WERI-Rb-1 (cell line): ENCODE measurements around the gene PARD3B.

ENCODE experiments used
- DNase-seq: peaks from one replicate; pipeline ENCODE4 v3.0.0-alpha.2; 2020
- H3K27ac ChIP-seq: fragments of 250-450 bp; sonication (Bioruptor Pico); 2 replicates; pipeline ENCODE4 v1.5.1; 2020; ENCODE audit warnings: mild to moderate bottlenecking, moderate library complexity
- H3K27me3 ChIP-seq: fragments of 250-450 bp; sonication (Bioruptor Pico); 2 replicates; pipeline ENCODE4 v1.5.1; 2021; ENCODE audit warnings: mild to moderate bottlenecking, low read depth, moderate library complexity; ENCODE audit not compliant: insufficient read depth, severe bottlenecking
- H3K36me3 ChIP-seq: fragments of 250-450 bp; sonication (Bioruptor Pico); 2 replicates; pipeline ENCODE4 v1.5.1; 2020; ENCODE audit warnings: mild to moderate bottlenecking, moderate library complexity
- H3K4me3 ChIP-seq: 2 replicates; pipeline ENCODE4 v1.5.1; 2011; ENCODE audit warnings: low read depth, mild to moderate bottlenecking, control low read depth, low read length
- H3K9me3 ChIP-seq: fragments of 250-450 bp; sonication (Bioruptor Pico); 2 replicates; pipeline ENCODE4 v1.5.1; 2021; ENCODE audit warnings: mild to moderate bottlenecking, moderate library complexity; ENCODE audit not compliant: severe bottlenecking
- TF ChIP-seq, protein P1 (sequence below): IDR thresholded peaks from 2 replicates; pipeline ENCODE4 v1.5.1; 2011; ENCODE audit warnings: low read depth, mild to moderate bottlenecking, control low read depth, inconsistent platforms, low read length

The PARD3B gene

DNA sequence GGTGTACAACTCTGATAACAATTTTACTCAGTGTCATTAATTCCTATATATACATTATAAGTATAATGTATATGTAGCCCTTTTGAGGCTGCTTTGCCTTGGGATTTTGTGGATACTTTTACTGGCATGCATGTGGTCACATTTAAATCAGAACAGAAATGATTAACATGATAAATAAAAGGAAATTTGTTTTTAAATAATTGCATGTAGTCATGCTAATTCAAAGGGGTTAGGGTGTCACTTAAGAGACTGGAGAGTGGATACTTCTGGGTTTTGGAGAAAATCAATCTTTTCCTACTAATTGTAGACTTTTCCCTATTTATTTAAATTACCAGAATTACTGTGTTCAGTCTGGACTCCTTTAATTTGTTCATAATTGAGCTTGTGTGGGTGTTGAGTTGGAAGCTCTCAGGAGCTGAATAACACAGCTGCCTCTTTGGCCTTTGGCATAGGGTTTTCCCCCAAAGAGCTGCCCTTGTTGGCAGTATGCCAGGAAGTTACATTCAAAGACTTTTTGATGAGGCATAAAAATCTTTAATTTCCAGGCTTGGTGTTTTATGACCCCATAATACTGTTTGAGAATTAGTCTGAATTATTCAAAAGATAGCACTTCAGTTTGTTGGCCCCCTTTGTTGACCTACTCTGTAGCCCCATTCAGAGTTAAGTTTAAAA, 652.3 kb downstream of the PARD3B start:
- no peaks in the 10 kb centered on the region for H3K27me3 ChIP-seq
- no peak overlapping the region for H3K27ac ChIP-seq
- TF ChIP-seq, protein P1, sequence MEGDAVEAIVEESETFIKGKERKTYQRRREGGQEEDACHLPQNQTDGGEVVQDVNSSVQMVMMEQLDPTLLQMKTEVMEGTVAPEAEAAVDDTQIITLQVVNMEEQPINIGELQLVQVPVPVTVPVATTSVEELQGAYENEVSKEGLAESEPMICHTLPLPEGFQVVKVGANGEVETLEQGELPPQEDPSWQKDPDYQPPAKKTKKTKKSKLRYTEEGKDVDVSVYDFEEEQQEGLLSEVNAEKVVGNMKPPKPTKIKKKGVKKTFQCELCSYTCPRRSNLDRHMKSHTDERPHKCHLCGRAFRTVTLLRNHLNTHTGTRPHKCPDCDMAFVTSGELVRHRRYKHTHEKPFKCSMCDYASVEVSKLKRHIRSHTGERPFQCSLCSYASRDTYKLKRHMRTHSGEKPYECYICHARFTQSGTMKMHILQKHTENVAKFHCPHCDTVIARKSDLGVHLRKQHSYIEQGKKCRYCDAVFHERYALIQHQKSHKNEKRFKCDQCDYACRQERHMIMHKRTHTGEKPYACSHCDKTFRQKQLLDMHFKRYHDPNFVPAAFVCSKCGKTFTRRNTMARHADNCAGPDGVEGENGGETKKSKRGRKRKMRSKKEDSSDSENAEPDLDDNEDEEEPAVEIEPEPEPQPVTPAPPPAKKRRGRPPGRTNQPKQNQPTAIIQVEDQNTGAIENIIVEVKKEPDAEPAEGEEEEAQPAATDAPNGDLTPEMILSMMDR = no peak
- H3K36me3 ChIP-seq = no peaks in the 10 kb centered on the region
- no peak overlapping the region for H3K4me3 ChIP-seq
- H3K9me3 ChIP-seq = no peaks in the 10 kb centered on the region
- no peak for DNase-seq

DNA sequence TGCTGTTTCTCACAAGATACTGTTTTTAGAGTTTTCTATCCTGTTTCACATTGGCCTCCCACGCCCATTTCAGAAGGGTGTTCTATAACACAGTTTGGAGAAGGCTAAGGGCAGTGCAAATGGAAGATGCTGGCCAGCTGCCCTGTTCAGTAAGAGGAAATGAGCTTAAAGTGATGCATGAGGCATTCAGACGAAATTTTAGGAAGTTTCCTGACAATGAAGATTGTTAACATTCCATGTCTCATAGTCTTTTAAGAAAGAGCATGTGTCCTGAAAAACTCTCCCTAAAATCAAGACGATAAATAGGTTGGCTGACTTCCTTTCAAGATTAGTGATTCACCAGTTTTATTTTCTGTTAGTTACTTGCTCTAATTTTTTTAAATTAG, 652.9 kb downstream of the PARD3B start:
- H3K36me3 ChIP-seq = no peaks in the 10 kb centered on the region
- H3K9me3 ChIP-seq = no peaks in the 10 kb centered on the region
- H3K4me3 ChIP-seq = no peak overlapping the region
- DNase-seq = no peak
- TF ChIP-seq, protein P1 = no peak
- no peak overlapping the region for H3K27ac ChIP-seq
- H3K27me3 ChIP-seq = no peaks in the 10 kb centered on the region

DNA sequence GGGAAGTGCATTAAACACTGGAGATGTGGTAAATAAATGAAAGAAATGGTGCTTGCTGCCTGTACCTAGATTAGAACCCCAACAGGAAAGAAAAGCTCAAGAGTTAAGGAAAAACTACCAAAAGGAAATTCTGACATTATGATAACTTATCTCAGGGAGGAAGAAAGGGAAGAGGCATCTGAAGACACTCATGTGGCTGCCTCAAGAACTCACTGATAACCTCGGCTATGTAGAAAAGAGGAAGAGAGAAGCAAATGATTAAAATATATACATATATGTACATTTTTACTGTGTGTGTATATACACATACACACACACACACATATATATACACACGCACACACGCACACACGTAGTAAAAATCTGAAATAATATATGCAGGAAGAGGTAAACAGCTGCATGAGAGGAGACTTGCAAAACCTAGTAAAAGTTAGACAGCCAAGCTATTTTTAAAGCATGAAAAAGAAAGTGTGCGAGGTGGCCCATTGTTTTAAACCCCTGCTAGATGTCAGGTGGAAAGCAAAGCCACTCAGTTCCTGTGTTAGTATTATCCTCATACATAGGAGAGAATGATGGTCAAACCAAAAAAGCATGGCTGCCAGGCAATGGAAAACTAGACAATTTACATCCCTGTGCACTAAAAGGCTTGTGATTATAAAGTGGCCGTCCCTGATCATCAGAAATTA, 654.0 kb downstream of the PARD3B start:
- Histone ChIP-seq H3K36me3 (no peaks in the 10 kb centered on the region), H3K4me3 (no peak overlapping the region), H3K27me3 (no peaks in the 10 kb centered on the region), H3K9me3 (no peaks in the 10 kb centered on the region), H3K27ac (no peak overlapping the region)
- no peak for DNase-seq
- TF ChIP-seq, protein P1 = no peak

DNA sequence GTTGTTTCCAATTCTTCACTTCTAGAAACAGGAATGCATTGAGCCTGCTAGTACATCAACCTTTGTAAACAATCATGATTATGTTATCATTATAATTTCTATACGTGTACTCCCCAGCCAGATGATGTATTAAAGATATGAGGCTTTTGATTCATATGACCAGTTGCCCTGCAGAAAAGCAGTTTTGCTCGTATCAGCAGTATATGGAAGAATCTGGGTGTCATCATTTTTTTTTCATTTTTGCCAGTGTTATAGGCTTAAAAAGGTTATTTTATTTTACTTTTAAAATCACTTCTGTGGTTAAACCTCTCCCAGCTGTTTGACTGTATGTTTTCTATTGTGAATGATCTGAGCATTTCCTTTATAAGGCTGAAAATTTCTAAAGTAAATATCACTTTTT, 665.2 kb downstream of the PARD3B start:
- Histone ChIP-seq H3K36me3 (no peaks in the 10 kb centered on the region), H3K9me3 (no peaks in the 10 kb centered on the region), H3K27ac (no peak overlapping the region), H3K27me3 (no peaks in the 10 kb centered on the region), H3K4me3 (no peak overlapping the region)
- no peak for DNase-seq
- TF ChIP-seq, protein P1 = no peak

DNA sequence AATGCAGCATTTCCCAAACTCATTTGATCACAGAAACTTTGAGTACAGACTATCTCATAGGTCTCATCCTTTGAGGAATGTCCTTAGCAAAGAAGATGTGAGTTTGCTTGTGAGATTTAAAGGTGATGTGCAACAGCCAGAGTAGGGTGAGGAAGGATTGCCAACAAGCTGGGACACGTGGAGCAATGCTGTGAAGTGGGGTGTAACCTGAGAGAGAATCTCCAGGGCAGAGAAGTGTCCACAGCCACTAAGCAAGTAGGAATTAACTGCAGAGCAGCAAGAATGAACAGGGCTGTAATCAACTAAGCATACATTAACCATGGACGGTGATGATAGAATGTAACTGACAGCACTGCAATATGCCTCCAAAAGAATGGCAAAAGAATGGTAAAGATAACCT, 667.1 kb downstream of the PARD3B start:
- TF ChIP-seq, protein P1 = no peak
- Histone ChIP-seq H3K27me3 (no peaks in the 10 kb centered on the region), H3K36me3 (no peaks in the 10 kb centered on the region), H3K9me3 (no peaks in the 10 kb centered on the region), H3K4me3 (no peak overlapping the region), H3K27ac (no peak overlapping the region)
- DNase-seq = no peak
